Endothelial cell of umbilical vein (primary cell): ENCODE measurements around the gene SFSWAP.
"Not testable (repeated sequence)": the region's sequence is repeated elsewhere in the genome, so short reads cannot be mapped to it uniquely, and the experiment has no call there.

Experiments
- EZH2 ChIP-seq: IDR thresholded peaks from 2 replicates; pipeline ENCODE4 v1.6.1; 2012; ENCODE audit warnings: borderline replicate concordance, low read depth, mild to moderate bottlenecking, moderate library complexity, low read length, inconsistent platforms; ENCODE audit not compliant: severe bottlenecking
- JUN ChIP-seq: IDR thresholded peaks from 2 replicates; pipeline ENCODE4 v1.6.1; 2011; ENCODE audit warnings: borderline replicate concordance, low read depth; ENCODE audit not compliant: insufficient read length, insufficient read depth
- MYC ChIP-seq: IDR thresholded peaks from one replicate; pipeline ENCODE4 v1.6.1; 2011; ENCODE audit warnings: mild to moderate bottlenecking, low read depth, low read length
- POLR2A ChIP-seq: IDR thresholded peaks from 2 replicates; pipeline ENCODE4 v1.6.1; 2012; ENCODE audit warnings: low read depth, mild to moderate bottlenecking, control low read depth, low read length
- POLR2AphosphoS5 ChIP-seq: IDR thresholded peaks from 2 replicates; pipeline ENCODE4 v1.6.1; 2012; ENCODE audit warnings: low read depth, mild to moderate bottlenecking, control low read depth, low read length, moderate library complexity; ENCODE audit not compliant: insufficient read depth
- TF ChIP-seq, protein P1 (sequence below), 2 donors: IDR thresholded peaks; 1 replicate in 1 of 2; 2 replicates in 1 of 2; pipeline ENCODE4 v1.5.1; 2011; ENCODE audit warnings: low read length in 2 of 2, mild to moderate bottlenecking in 2 of 2, moderate library complexity in 2 of 2, control low read depth in 1 of 2, inconsistent platforms in 1 of 2, low read depth in 1 of 2; ENCODE audit not compliant: insufficient read depth in 1 of 2; ENCODE audit errors: extremely low read depth in 1 of 2
- TF ChIP-seq, protein P2 (sequence below): IDR thresholded peaks from 2 replicates; pipeline ENCODE4 v1.6.1; 2011; ENCODE audit not compliant: insufficient read depth, insufficient read length

DNA sequence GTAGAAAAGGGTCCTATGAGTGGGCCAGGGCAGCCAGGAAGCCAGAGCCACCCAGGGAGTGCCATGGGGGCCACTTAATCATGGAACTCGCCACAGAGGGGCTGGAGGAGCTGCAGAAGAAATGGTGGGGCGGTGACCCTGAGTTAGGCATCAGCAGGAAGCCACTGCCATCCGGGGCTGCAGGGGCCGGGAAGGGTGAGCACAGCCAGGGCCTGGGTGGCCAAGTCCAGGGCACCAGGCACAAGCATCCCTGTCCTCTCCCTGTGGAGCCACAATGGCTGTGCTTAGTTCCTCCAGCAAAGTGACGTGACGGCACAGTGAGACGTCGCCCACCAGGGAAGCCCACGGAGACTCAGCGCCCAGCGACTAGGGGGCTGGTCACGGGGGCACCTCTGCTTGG, 44.4 kb upstream of the SFSWAP start:
- TF ChIP-seq POLR2A, EZH2, POLR2AphosphoS5, MYC, JUN: not testable (repeated sequence)
- TF ChIP-seq, protein P1, sequence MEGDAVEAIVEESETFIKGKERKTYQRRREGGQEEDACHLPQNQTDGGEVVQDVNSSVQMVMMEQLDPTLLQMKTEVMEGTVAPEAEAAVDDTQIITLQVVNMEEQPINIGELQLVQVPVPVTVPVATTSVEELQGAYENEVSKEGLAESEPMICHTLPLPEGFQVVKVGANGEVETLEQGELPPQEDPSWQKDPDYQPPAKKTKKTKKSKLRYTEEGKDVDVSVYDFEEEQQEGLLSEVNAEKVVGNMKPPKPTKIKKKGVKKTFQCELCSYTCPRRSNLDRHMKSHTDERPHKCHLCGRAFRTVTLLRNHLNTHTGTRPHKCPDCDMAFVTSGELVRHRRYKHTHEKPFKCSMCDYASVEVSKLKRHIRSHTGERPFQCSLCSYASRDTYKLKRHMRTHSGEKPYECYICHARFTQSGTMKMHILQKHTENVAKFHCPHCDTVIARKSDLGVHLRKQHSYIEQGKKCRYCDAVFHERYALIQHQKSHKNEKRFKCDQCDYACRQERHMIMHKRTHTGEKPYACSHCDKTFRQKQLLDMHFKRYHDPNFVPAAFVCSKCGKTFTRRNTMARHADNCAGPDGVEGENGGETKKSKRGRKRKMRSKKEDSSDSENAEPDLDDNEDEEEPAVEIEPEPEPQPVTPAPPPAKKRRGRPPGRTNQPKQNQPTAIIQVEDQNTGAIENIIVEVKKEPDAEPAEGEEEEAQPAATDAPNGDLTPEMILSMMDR (IDR thresholded peaks at IDR 0.05; ENCODE audit: extremely low read depth in 1 of 2, insufficient read depth in 1 of 2, low read depth in 1 of 2, low read length in 2 of 2), result not testable (repeated sequence)
- TF ChIP-seq, protein P2, sequence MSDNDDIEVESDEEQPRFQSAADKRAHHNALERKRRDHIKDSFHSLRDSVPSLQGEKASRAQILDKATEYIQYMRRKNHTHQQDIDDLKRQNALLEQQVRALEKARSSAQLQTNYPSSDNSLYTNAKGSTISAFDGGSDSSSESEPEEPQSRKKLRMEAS, result not testable (repeated sequence)
